HepG2 (cell line): ENCODE data around the gene SART1.

Experiments
- ARHGAP35 ChIP-seq: sonication (generic); formaldehyde crosslinking; IDR thresholded peaks from 2 replicates; pipeline ENCODE4 v1.9.0; 2022; ENCODE audit warnings: mild to moderate bottlenecking, inconsistent platforms, moderate library complexity, missing genetic modification reagents, borderline replicate concordance
- ELF4 ChIP-seq: sonication (generic); formaldehyde crosslinking; IDR thresholded peaks from 2 replicates; pipeline ENCODE4 v1.5.0; 2020; ENCODE audit warnings: missing genetic modification reagents, mild to moderate bottlenecking, moderate library complexity, borderline replicate concordance
- EP300 ChIP-seq, 3 experiments: sonication (generic) in 1 of 3; formaldehyde crosslinking in 1 of 3; IDR thresholded peaks; 2 replicates each; pipeline versions ENCODE4 v1.5.1 to v1.6.1; 2011 to 2020; ENCODE audit warnings: low read depth in 2 of 3, low read length in 2 of 3, borderline replicate concordance in 1 of 3, improper control_type of control experiment in 1 of 3, mild to moderate bottlenecking in 1 of 3, missing genetic modification reagents in 1 of 3, moderate library complexity in 1 of 3
- MXI1 ChIP-seq: IDR thresholded peaks from 3 replicates; pipeline ENCODE4 v1.6.1; 2012; ENCODE audit warnings: low read depth, low read length, inconsistent platforms, borderline replicate concordance
- POLR2A ChIP-seq, 2 experiments: IDR thresholded peaks; 2 replicates each; pipeline ENCODE4 v1.6.1; 2011; ENCODE audit warnings: low read depth in 2 of 2, low read length in 2 of 2, mild to moderate bottlenecking in 1 of 2, moderate library complexity in 1 of 2; ENCODE audit not compliant: insufficient read depth in 1 of 2
- ZNF709 ChIP-seq: sonication (generic); formaldehyde crosslinking; IDR thresholded peaks from 2 replicates; pipeline ENCODE4 v1.5.0; 2020; ENCODE audit warnings: mild to moderate bottlenecking, missing genetic modification reagents
- ZSCAN25 ChIP-seq: sonication (generic); formaldehyde crosslinking; IDR thresholded peaks from 2 replicates; pipeline ENCODE4 v1.8.0; 2022; ENCODE audit warnings: mild to moderate bottlenecking, missing genetic modification reagents
- TF ChIP-seq, protein P1 (sequence below): sonication (generic); formaldehyde crosslinking; IDR thresholded peaks from 2 replicates; pipeline ENCODE4 v1.8.1; 2023; ENCODE audit warnings: mild to moderate bottlenecking, missing genetic modification reagents, borderline replicate concordance
- TF ChIP-seq, protein P2 (sequence below): sonication (generic); formaldehyde crosslinking; IDR thresholded peaks from 2 replicates; pipeline ENCODE4 v1.4.0; 2020; ENCODE audit warnings: missing genetic modification reagents, borderline replicate concordance
- TF ChIP-seq, protein P3 (sequence below): sonication (generic); formaldehyde crosslinking; conservative IDR thresholded peaks from 2 replicates; pipeline ENCODE4 v1.4.0; 2020; ENCODE audit warnings: missing genetic modification reagents
- TF ChIP-seq, protein P4 (sequence below): sonication (generic); formaldehyde crosslinking; IDR thresholded peaks from 2 replicates; pipeline ENCODE4 v1.5.0; 2020; ENCODE audit warnings: mild to moderate bottlenecking, missing genetic modification reagents, moderate library complexity
- TF ChIP-seq, protein P5 (sequence below): IDR thresholded peaks from 2 replicates; pipeline ENCODE4 v1.6.1; 2016; ENCODE audit warnings: low read depth, control low read depth

DNA sequence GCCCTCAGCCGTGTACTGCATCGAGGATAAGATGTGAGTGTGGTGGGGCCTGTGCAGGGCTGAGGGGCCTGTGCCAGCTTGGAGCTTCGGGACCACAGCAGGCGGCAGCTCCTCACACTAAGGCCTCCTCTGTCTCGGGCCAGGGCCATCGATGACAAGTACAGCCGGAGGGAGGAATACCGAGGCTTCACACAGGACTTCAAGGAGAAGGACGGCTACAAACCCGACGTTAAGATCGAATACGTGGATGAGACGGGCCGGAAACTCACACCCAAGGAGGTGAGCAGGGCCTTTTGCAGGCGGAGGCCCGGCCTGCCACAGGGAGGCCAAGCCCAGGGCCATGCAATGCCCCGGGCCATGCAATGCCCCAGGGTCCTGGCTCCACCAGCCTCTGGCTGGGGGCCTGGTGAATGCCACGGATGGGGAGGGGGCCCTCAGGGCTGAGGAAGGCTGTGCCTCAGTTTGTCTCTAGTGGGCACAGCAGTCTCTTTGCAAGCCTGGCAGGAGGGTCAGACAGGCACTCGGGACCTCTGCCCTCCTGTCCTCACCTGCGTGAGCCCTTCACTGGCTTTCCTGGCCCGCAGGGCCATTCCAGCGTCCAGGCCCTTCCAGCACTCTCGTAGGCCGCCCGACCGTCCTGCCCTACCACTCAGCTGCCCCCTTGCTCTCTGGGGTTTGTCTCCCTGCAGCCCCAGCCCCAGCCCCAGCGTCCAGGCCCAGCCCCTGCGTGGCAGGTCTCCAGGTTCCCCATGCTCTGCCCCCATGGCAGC lies 16.3 kb downstream of the SART1 start:
- TF ChIP-seq, protein P1, sequence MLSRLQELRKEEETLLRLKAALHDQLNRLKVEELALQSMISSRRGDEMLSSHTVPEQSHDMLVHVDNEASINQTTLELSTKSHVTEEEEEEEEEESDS (CRISPR knock-in tag): no peak
- TF ChIP-seq, protein P2, sequence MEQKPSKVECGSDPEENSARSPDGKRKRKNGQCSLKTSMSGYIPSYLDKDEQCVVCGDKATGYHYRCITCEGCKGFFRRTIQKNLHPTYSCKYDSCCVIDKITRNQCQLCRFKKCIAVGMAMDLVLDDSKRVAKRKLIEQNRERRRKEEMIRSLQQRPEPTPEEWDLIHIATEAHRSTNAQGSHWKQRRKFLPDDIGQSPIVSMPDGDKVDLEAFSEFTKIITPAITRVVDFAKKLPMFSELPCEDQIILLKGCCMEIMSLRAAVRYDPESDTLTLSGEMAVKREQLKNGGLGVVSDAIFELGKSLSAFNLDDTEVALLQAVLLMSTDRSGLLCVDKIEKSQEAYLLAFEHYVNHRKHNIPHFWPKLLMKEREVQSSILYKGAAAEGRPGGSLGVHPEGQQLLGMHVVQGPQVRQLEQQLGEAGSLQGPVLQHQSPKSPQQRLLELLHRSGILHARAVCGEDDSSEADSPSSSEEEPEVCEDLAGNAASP (CRISPR knock-in tag): no peak
- TF ChIP-seq, protein P3, sequence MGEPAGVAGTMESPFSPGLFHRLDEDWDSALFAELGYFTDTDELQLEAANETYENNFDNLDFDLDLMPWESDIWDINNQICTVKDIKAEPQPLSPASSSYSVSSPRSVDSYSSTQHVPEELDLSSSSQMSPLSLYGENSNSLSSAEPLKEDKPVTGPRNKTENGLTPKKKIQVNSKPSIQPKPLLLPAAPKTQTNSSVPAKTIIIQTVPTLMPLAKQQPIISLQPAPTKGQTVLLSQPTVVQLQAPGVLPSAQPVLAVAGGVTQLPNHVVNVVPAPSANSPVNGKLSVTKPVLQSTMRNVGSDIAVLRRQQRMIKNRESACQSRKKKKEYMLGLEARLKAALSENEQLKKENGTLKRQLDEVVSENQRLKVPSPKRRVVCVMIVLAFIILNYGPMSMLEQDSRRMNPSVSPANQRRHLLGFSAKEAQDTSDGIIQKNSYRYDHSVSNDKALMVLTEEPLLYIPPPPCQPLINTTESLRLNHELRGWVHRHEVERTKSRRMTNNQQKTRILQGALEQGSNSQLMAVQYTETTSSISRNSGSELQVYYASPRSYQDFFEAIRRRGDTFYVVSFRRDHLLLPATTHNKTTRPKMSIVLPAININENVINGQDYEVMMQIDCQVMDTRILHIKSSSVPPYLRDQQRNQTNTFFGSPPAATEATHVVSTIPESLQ: no peak
- no peak for TF ChIP-seq ELF4
- TF ChIP-seq, protein P4, sequence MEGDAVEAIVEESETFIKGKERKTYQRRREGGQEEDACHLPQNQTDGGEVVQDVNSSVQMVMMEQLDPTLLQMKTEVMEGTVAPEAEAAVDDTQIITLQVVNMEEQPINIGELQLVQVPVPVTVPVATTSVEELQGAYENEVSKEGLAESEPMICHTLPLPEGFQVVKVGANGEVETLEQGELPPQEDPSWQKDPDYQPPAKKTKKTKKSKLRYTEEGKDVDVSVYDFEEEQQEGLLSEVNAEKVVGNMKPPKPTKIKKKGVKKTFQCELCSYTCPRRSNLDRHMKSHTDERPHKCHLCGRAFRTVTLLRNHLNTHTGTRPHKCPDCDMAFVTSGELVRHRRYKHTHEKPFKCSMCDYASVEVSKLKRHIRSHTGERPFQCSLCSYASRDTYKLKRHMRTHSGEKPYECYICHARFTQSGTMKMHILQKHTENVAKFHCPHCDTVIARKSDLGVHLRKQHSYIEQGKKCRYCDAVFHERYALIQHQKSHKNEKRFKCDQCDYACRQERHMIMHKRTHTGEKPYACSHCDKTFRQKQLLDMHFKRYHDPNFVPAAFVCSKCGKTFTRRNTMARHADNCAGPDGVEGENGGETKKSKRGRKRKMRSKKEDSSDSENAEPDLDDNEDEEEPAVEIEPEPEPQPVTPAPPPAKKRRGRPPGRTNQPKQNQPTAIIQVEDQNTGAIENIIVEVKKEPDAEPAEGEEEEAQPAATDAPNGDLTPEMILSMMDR (CRISPR knock-in tag): no peak
- TF ChIP-seq MXI1: no peak
- no peak for TF ChIP-seq ARHGAP35 (CRISPR knock-in tag)
- TF ChIP-seq POLR2A (IDR thresholded peaks at IDR 0.05; ENCODE audit: insufficient read depth in 1 of 2, low read depth in 2 of 2, low read length in 2 of 2): no peak
- TF ChIP-seq EP300 (IDR thresholded peaks at IDR 0.05; ENCODE audit: low read depth in 2 of 2, low read length in 2 of 2): no peak
- no peak for TF ChIP-seq EP300 (CRISPR knock-in tag; IDR thresholded peaks at IDR 0.05; ENCODE audit: borderline replicate concordance)
- TF ChIP-seq, protein P5, sequence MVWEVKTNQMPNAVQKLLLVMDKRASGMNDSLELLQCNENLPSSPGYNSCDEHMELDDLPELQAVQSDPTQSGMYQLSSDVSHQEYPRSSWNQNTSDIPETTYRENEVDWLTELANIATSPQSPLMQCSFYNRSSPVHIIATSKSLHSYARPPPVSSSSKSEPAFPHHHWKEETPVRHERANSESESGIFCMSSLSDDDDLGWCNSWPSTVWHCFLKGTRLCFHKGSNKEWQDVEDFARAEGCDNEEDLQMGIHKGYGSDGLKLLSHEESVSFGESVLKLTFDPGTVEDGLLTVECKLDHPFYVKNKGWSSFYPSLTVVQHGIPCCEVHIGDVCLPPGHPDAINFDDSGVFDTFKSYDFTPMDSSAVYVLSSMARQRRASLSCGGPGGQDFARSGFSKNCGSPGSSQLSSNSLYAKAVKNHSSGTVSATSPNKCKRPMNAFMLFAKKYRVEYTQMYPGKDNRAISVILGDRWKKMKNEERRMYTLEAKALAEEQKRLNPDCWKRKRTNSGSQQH (CRISPR knock-in tag): no peak
- TF ChIP-seq ZNF709 (CRISPR knock-in tag): no peak
- TF ChIP-seq ZSCAN25 (CRISPR knock-in tag): no peak
